ENCODE data around the gene RGS13. TPM values are rescaled to one million over a fixed set of nuclear protein-coding genes. Genes with fewer than 3 reads are reported as not detected.

Gene RGS13
- total RNA-seq, 3 donors from 2014 or later (not counting 1 experiment from before 2014, with no cell fraction given): 0.45 to 1.3 (median 0.77) TPM

DNA sequence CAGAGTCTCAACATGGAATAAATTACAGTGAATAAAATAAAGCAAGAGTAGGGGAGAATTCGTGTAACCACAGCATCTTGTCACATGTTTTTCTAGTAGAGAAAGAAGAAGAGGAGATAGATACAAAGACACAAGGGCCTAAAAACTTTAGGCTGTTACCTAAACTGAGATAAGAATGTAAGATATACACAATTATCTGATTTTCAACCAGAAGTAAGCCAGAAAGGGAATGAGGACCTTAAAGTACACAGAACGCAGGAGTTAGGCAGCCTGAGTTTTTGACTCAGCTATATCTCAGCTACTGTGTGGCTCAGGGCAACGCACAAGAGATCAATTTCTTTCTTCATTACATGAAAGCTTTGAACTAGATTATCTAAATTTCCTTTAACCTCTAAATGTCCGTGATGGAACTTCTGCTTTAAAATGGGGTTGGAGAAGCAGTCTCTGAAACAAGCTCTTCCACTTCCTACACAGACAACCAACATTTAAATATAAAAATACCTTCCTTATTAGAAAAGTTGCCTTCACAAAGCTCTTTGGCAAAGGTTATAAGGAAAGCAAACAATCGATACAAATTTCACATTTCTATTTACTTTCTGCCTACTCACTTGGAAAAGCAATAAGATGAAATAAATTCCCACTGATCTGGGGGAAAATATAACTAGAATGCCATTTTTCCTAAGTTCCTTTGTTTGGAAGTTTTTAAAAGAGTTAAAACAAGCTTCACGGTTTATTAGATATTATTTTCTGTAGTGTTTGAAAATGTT, 5.2 kb upstream of the RGS13 start:
- intact Hi-C loops (cut with micrococcal nuclease): no loop called here
- H3K4me1 ChIP-seq (ENCODE audit: control insufficient read depth, insufficient read depth, low read length): no peaks in the 10 kb centered on the region
- Mint-ChIP-seq H3K27me3 (ENCODE audit: low read depth in 2 of 2) (peaks cover 0 to 9% of the 10 kb centered on the region in 2 donors), H3K9me3 (no peaks in the 10 kb centered on the region), H3K4me3 (no peak overlapping the region), H3K36me3 (no peaks in the 10 kb centered on the region), H3K4me1 (no peaks in the 10 kb centered on the region), H3K27ac (no peak overlapping the region)
- H3K27ac ChIP-seq (ENCODE audit: low read length): no peak overlapping the region
- no peak for ATAC-seq
- H3K4me3 ChIP-seq (ENCODE audit: low read length): no peak overlapping the region
- H3K9me3 ChIP-seq (ENCODE audit: control insufficient read depth, insufficient read depth, low read length): no peaks in the 10 kb centered on the region
- H3K36me3 ChIP-seq (ENCODE audit: control insufficient read depth, insufficient read depth, low read length): no peaks in the 10 kb centered on the region
- H3K27me3 ChIP-seq (ENCODE audit: control insufficient read depth, insufficient read depth, low read length): peaks cover 4% of the 10 kb centered on the region
- TF ChIP-seq, protein P1, sequence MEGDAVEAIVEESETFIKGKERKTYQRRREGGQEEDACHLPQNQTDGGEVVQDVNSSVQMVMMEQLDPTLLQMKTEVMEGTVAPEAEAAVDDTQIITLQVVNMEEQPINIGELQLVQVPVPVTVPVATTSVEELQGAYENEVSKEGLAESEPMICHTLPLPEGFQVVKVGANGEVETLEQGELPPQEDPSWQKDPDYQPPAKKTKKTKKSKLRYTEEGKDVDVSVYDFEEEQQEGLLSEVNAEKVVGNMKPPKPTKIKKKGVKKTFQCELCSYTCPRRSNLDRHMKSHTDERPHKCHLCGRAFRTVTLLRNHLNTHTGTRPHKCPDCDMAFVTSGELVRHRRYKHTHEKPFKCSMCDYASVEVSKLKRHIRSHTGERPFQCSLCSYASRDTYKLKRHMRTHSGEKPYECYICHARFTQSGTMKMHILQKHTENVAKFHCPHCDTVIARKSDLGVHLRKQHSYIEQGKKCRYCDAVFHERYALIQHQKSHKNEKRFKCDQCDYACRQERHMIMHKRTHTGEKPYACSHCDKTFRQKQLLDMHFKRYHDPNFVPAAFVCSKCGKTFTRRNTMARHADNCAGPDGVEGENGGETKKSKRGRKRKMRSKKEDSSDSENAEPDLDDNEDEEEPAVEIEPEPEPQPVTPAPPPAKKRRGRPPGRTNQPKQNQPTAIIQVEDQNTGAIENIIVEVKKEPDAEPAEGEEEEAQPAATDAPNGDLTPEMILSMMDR (IDR thresholded peaks at IDR 0.05): no peak
- no peak for DNase-seq
- WGBS (ENCODE audit: insufficient coverage): 78% methylated on average over 5 of the region's 6 CpGs

DNA sequence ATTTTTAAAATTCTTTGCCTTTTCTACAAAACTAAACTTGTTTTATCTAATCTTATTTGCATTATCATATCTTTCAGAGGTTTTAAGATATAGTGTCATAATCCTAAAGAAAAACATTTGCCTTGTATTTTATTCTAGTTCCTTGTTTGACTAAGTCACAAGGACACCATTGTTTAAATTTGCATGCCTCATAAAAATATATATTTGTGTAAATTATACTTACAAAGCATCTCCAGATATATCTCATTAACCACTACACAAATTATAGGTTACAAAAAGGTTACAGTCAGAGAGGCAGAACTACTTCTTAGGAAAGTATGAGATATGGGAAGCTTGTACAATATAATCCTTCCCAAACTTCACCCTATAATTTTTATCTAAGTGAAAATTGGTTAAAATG, 4.2 kb upstream of the RGS13 start:
- H3K27me3 ChIP-seq (ENCODE audit: control insufficient read depth, insufficient read depth, low read length): peaks cover 4% of the 10 kb centered on the region
- intact Hi-C loops (cut with micrococcal nuclease): no loop called here
- peaks cover 0 to 9% of the 10 kb centered on the region in 2 donors for H3K27me3 Mint-ChIP-seq (ENCODE audit: low read depth in 2 of 2)

GRCh38 chr1:192632188-192632587, 3.8 kb upstream of the RGS13 start:
- WGBS (ENCODE audit: insufficient coverage): 44% methylated on average over 2 of the region's 3 CpGs
- H3K4me1 ChIP-seq (ENCODE audit: control insufficient read depth, insufficient read depth, low read length): no peaks in the 10 kb centered on the region
- no peak overlapping the region for H3K27ac ChIP-seq (ENCODE audit: low read length)
- Mint-ChIP-seq H3K36me3 (no peaks in the 10 kb centered on the region), H3K4me3 (no peak overlapping the region), H3K4me1 (no peaks in the 10 kb centered on the region), H3K9me3 (no peaks in the 10 kb centered on the region), H3K27me3 (ENCODE audit: low read depth in 2 of 2) (peaks cover 0 to 11% of the 10 kb centered on the region in 2 donors), H3K27ac (no peak overlapping the region)
- DNase-seq: no peak
- no peak overlapping the region for H3K4me3 ChIP-seq (ENCODE audit: low read length)
- peaks cover 4% of the 10 kb centered on the region for H3K27me3 ChIP-seq (ENCODE audit: control insufficient read depth, insufficient read depth, low read length)
- no peak for ATAC-seq
- intact Hi-C loops (cut with micrococcal nuclease): no loop called here
- TF ChIP-seq, protein P1 (IDR thresholded peaks at IDR 0.05): no peak
- no peaks in the 10 kb centered on the region for H3K36me3 ChIP-seq (ENCODE audit: control insufficient read depth, insufficient read depth, low read length)
- no peaks in the 10 kb centered on the region for H3K9me3 ChIP-seq (ENCODE audit: control insufficient read depth, insufficient read depth, low read length)

More for the DNA sequence above, 4.2 kb upstream of the RGS13 start:
- H3K27ac ChIP-seq (ENCODE audit: low read length): no peak overlapping the region
- ATAC-seq (no peak), DNase-seq (no peak)
- TF ChIP-seq, protein P1 (IDR thresholded peaks at IDR 0.05): no peak
- H3K4me1 ChIP-seq (ENCODE audit: control insufficient read depth, insufficient read depth, low read length): no peaks in the 10 kb centered on the region
- no peak overlapping the region for H3K4me3 ChIP-seq (ENCODE audit: low read length)
- no peaks in the 10 kb centered on the region for H3K4me1 Mint-ChIP-seq
- no peaks in the 10 kb centered on the region for H3K36me3 Mint-ChIP-seq
- no peaks in the 10 kb centered on the region for H3K9me3 Mint-ChIP-seq
- no peaks in the 10 kb centered on the region for H3K36me3 ChIP-seq (ENCODE audit: control insufficient read depth, insufficient read depth, low read length)
- H3K9me3 ChIP-seq (ENCODE audit: control insufficient read depth, insufficient read depth, low read length): no peaks in the 10 kb centered on the region
- H3K4me3 Mint-ChIP-seq: no peak overlapping the region
- no peak overlapping the region for H3K27ac Mint-ChIP-seq
